IMR-90 (cell line): ENCODE measurements around the gene CYP2E1. TPM values are rescaled to one million over a fixed set of nuclear protein-coding genes. Genes with fewer than 3 reads are reported as not detected.

Source experiments
- polyA plus RNA-seq, 3 experiments: library from polyadenylated mRNA; depleted of rRNA; stranded (reverse); fragments of >200 nt; gene quantifications; 2 replicates each; pipeline ENCODE4 v1.2.3, GENCODE V29; 2012; ENCODE audit warnings: low replicate concordance in 1 of 3
- total RNA-seq: library from RNA; depleted of rRNA; stranded (reverse); fragments of >200 nt; gene quantifications from 2 replicates; pipeline ENCODE4 v1.2.3, GENCODE V29; 2012; rRNA removed

The CYP2E1 gene
- total and polyA plus RNA-seq, 2 of the 4 experiments (the other 2 are of a cell fraction), result 0.36 to 1.7 TPM

Other genes with a start within 250 kb of the CYP2E1 start
- 65.0 and 72.6 TPM in 2 replicates for gene TUBGCP2, start 218.5 kb upstream of the CYP2E1 start, total RNA-seq
- gene TUBGCP2, start 218.5 kb upstream of the CYP2E1 start, polyA plus RNA-seq (2012; rRNA removed), result 48.1 and 48.6 TPM in 2 replicates
- 13.6 and 14.2 TPM in 2 replicates for gene ZNF511, start 218.4 kb upstream of the CYP2E1 start, total RNA-seq
- 32.6 and 36.8 TPM in 2 replicates for gene ZNF511, start 218.4 kb upstream of the CYP2E1 start, polyA plus RNA-seq (2012; rRNA removed)
- not detected in 2 replicates for gene CALY, start 190.5 kb upstream of the CYP2E1 start, total RNA-seq
- 0.34 and 0.62 TPM in 2 replicates for gene CALY, start 190.5 kb upstream of the CYP2E1 start, polyA plus RNA-seq (2012; rRNA removed)
- gene PRAP1, start 180.0 kb upstream of the CYP2E1 start, total RNA-seq, result not detected in 2 replicates
- not detected in 2 replicates for gene PRAP1, start 180.0 kb upstream of the CYP2E1 start, polyA plus RNA-seq (2012; rRNA removed)
- gene FUOM, start 169.3 kb upstream of the CYP2E1 start, total RNA-seq, result 26.3 and 28.1 TPM in 2 replicates
- gene FUOM, start 169.3 kb upstream of the CYP2E1 start, polyA plus RNA-seq (2012; rRNA removed), result 52.8 and 71.2 TPM in 2 replicates
- 60.8 and 71.1 TPM in 2 replicates for gene ECHS1, start 154.0 kb upstream of the CYP2E1 start, total RNA-seq
- 83.3 and 84.2 TPM in 2 replicates for gene ECHS1, start 154.0 kb upstream of the CYP2E1 start, polyA plus RNA-seq (2012; rRNA removed)
- gene PAOX, start 148.1 kb upstream of the CYP2E1 start, total RNA-seq, result 3.6 and 3.8 TPM in 2 replicates
- 4.3 and 4.5 TPM in 2 replicates for gene PAOX, start 148.1 kb upstream of the CYP2E1 start, polyA plus RNA-seq (2012; rRNA removed)
- 38.0 and 38.5 TPM in 2 replicates for gene MTG1, start 133.2 kb upstream of the CYP2E1 start, total RNA-seq
- gene MTG1, start 133.2 kb upstream of the CYP2E1 start, polyA plus RNA-seq (2012; rRNA removed), result 64.8 and 70.0 TPM in 2 replicates
- 0.28 and 0.36 TPM in 2 replicates for gene SPRN, start 102.7 kb upstream of the CYP2E1 start, total RNA-seq
- gene SPRN, start 102.7 kb upstream of the CYP2E1 start, polyA plus RNA-seq (2012; rRNA removed), result 2.3 and 2.4 TPM in 2 replicates
- gene SCART1, start 73.4 kb upstream of the CYP2E1 start, total RNA-seq, result 0.28 and 0.54 TPM in 2 replicates
- 1.5 and 2.1 TPM in 2 replicates for gene SCART1, start 73.4 kb upstream of the CYP2E1 start, polyA plus RNA-seq (2012; rRNA removed)
- not detected in 2 replicates for gene SYCE1, start 38.2 kb downstream of the CYP2E1 start, total RNA-seq
- gene SYCE1, start 38.2 kb downstream of the CYP2E1 start, polyA plus RNA-seq (2012; rRNA removed), result not detected in 2 replicates
- not detected in 2 replicates for gene FRG2B, start 99.4 kb downstream of the CYP2E1 start, total RNA-seq
- gene FRG2B, start 99.4 kb downstream of the CYP2E1 start, polyA plus RNA-seq (2012; rRNA removed), result not detected in 2 replicates